HepG2 (cell line): ENCODE measurements around the gene ATP8B2.
"Not testable (repeated sequence)": the region's sequence is repeated elsewhere in the genome, so short reads cannot be mapped to it uniquely, and the experiment has no call there.

Experiments
- ARNT ChIP-seq: fragments of 450-650 bp; IDR thresholded peaks from 2 replicates; pipeline ENCODE4 v1.6.1; 2017
- CTCF ChIP-seq: sonication (generic); formaldehyde crosslinking; IDR thresholded peaks from 2 replicates; pipeline ENCODE4 v1.5.0; 2020; ENCODE audit warnings: mild to moderate bottlenecking, missing genetic modification reagents, moderate library complexity
- HINFP ChIP-seq: sonication (generic); formaldehyde crosslinking; IDR thresholded peaks from 2 replicates; pipeline ENCODE4 v1.4.0; 2020; ENCODE audit warnings: low read depth, mild to moderate bottlenecking, missing genetic modification reagents
- JUND ChIP-seq: sonication (generic); formaldehyde crosslinking; IDR thresholded peaks from 2 replicates; pipeline ENCODE4 v1.8.0; 2022; ENCODE audit warnings: mild to moderate bottlenecking, missing genetic modification reagents
- MAFK ChIP-seq, 2 experiments: IDR thresholded peaks in 1 of 2; conservative IDR thresholded peaks in 1 of 2; 2 replicates each; pipeline ENCODE4 v1.6.1; 2011; ENCODE audit warnings: improper control_type of control experiment in 2 of 2, low read length in 2 of 2
- RAD21 ChIP-seq: fragments of 450-650 bp; formaldehyde crosslinking; IDR thresholded peaks from 2 replicates; pipeline ENCODE4 v1.5.0; 2020; ENCODE audit warnings: mild to moderate bottlenecking

- TF ChIP-seq JUND (CRISPR knock-in tag); HINFP (CRISPR knock-in tag); RAD21; MAFK (conservative IDR thresholded peaks at IDR 0.05 in 1 of 2, IDR thresholded peaks at IDR 0.05 in 1 of 2; ENCODE audit: low read length in 2 of 2); CTCF; ARNT: not testable (repeated sequence)
Measured at GRCh38 chr1:154309136-154309535, 16.2 kb upstream of the ATP8B2 start.
